Osteocyte (in vitro differentiated cells): Measurements from ENCODE around the gene TAL2. TPM values are rescaled to one million over a fixed set of nuclear protein-coding genes. Genes with fewer than 3 reads are reported as not detected.

Experiments
- DNase-seq: peaks from one replicate; pipeline ENCODE4 v3.0.0; 2021; ENCODE audit warnings: mixed read lengths; ENCODE audit not compliant: unreplicated experiment; ENCODE audit errors: extremely low spot score
- H3K27ac Mint-ChIP-seq: one replicate; pipeline ENCODE4 v1.8.0; 2021; ENCODE audit warnings: mild to moderate bottlenecking, mixed read lengths; ENCODE audit not compliant: unreplicated experiment
- H3K27me3 Mint-ChIP-seq: one replicate; pipeline ENCODE4 v1.8.0; 2021; ENCODE audit warnings: mixed read lengths; ENCODE audit not compliant: unreplicated experiment
- H3K36me3 Mint-ChIP-seq: one replicate; pipeline ENCODE4 v1.8.0; 2021; ENCODE audit warnings: mixed read lengths; ENCODE audit not compliant: unreplicated experiment
- H3K4me1 Mint-ChIP-seq: one replicate; pipeline ENCODE4 v1.8.0; 2021; ENCODE audit warnings: mixed read lengths; ENCODE audit not compliant: unreplicated experiment
- H3K4me3 Mint-ChIP-seq: one replicate; pipeline ENCODE4 v1.8.0; 2021; ENCODE audit warnings: mild to moderate bottlenecking, moderate library complexity, mixed read lengths; ENCODE audit not compliant: unreplicated experiment
- H3K9me3 Mint-ChIP-seq: one replicate; pipeline ENCODE4 v1.8.0; 2021; ENCODE audit warnings: mixed read lengths; ENCODE audit not compliant: unreplicated experiment
- CTCF ChIP-seq: fragments of 200-600 bp; sonication (generic); IDR thresholded peaks from 2 replicates; pipeline ENCODE4 v1.5.0; 2021; ENCODE audit warnings: antibody characterized with exemption, mild to moderate bottlenecking, moderate library complexity
- total RNA-seq: library from RNA; stranded (reverse); gene quantifications from 2 replicates; pipeline ENCODE4 v1.2.1, GENCODE V29; 2021

The TAL2 gene
- total RNA-seq, 1 donor from 2014 or later = not detected

- Mint-ChIP-seq H3K4me1 (no peaks in the 10 kb centered on the region), H3K36me3 (no peaks in the 10 kb centered on the region), H3K9me3 (no peaks in the 10 kb centered on the region), H3K27me3 (peaks cover 17% of the 10 kb centered on the region), H3K27ac (no peak overlapping the region), H3K4me3 (no peak overlapping the region)
- DNase-seq = no peak
- no peak for TF ChIP-seq CTCF
Observed at GRCh38 chr9:105663914-105664313, 1.7 kb downstream of the TAL2 start.

GRCh38 chr9:105667867-105668266 lies 5.6 kb downstream of the TAL2 start:
- H3K4me3 Mint-ChIP-seq = no peak overlapping the region
- DNase-seq = no peak
- peaks cover 42% of the 10 kb centered on the region for H3K27me3 Mint-ChIP-seq
- no peaks in the 10 kb centered on the region for H3K4me1 Mint-ChIP-seq
- H3K9me3 Mint-ChIP-seq = no peaks in the 10 kb centered on the region
- TF ChIP-seq CTCF = no peak
- H3K36me3 Mint-ChIP-seq = no peaks in the 10 kb centered on the region
- no peak overlapping the region for H3K27ac Mint-ChIP-seq

- Mint-ChIP-seq H3K27ac (no peak overlapping the region), H3K36me3 (no peaks in the 10 kb centered on the region), H3K4me1 (no peaks in the 10 kb centered on the region), H3K9me3 (no peaks in the 10 kb centered on the region), H3K4me3 (no peak overlapping the region), H3K27me3 (peaks cover 50% of the 10 kb centered on the region)
- DNase-seq = no peak
- TF ChIP-seq CTCF = no peak
Observed at GRCh38 chr9:105670315-105670714, 8.1 kb downstream of the TAL2 start.

- Mint-ChIP-seq H3K27ac (no peak overlapping the region), H3K36me3 (no peaks in the 10 kb centered on the region), H3K4me3 (no peak overlapping the region), H3K27me3 (peaks cover 51% of the 10 kb centered on the region), H3K9me3 (no peaks in the 10 kb centered on the region), H3K4me1 (no peaks in the 10 kb centered on the region)
- TF ChIP-seq CTCF = no peak
- no peak for DNase-seq
Observed at GRCh38 chr9:105670775-105671174, 8.5 kb downstream of the TAL2 start.

- Mint-ChIP-seq H3K36me3 (no peaks in the 10 kb centered on the region), H3K9me3 (no peaks in the 10 kb centered on the region), H3K4me3 (no peak overlapping the region), H3K27ac (no peak overlapping the region), H3K4me1 (no peaks in the 10 kb centered on the region), H3K27me3 (peaks cover 46% of the 10 kb centered on the region)
- TF ChIP-seq CTCF = no peak
- DNase-seq = no peak
Observed at GRCh38 chr9:105672711-105673234, 10.5 kb downstream of the TAL2 start.
